IPS-NIHi7 (cell line): ENCODE results near the gene TLL1.

Source experiments
- DNase-seq: peaks from one replicate; pipeline ENCODE4 v3.0.0; 2012; ENCODE audit warnings: mixed read lengths; ENCODE audit errors: extremely low spot score

Gene TLL1

GRCh38 chr4:166146806-166147540 lies 273.9 kb downstream of the TLL1 start:
- no peak for DNase-seq
